ENCODE data around the gene BMPR2. TPM values are rescaled to one million over a fixed set of nuclear protein-coding genes. Genes with fewer than 3 reads are reported as not detected.
"Not testable (repeated sequence)": the region's sequence is repeated elsewhere in the genome, so short reads cannot be mapped to it uniquely, and the experiment has no call there.

The BMPR2 gene
- total RNA-seq, 1 donor from 2014 or later: 11.8 TPM

- peaks cover 2% of the 10 kb centered on the region for H3K27me3 Mint-ChIP-seq (ENCODE audit: insufficient read depth, low read depth)
- H3K4me1 Mint-ChIP-seq: peaks cover 2% of the 10 kb centered on the region
These were observed 172.1 kb downstream of the BMPR2 start for GRCh38 chr2:202548240-202548639.

GRCh38 chr2:202551000-202551399 is 174.9 kb downstream of the BMPR2 start:
- peaks cover 12% of the 10 kb centered on the region for H3K36me3 Mint-ChIP-seq
- H3K27me3 ChIP-seq; H3K4me2 ChIP-seq; H3K9me3 ChIP-seq (ENCODE audit: low read depth); H3K9ac ChIP-seq; H3K9me3 Mint-ChIP-seq; H3K4me3 Mint-ChIP-seq; H3K4me3 ChIP-seq; H3K27me3 Mint-ChIP-seq (ENCODE audit: insufficient read depth, low read depth); H3F3A ChIP-seq (ENCODE audit: low read depth); H3K4me1 Mint-ChIP-seq; H3K27ac ChIP-seq; H3K4me1 ChIP-seq; H2AFZ ChIP-seq (replicated peaks); H3K36me3 ChIP-seq; H4K20me1 ChIP-seq (ENCODE audit: low read depth); H3K27ac Mint-ChIP-seq; DNase-seq (ENCODE audit: low spot score); H3K79me2 ChIP-seq (ENCODE audit: low read depth): not testable (repeated sequence)

More at GRCh38 chr2:202548240-202548639, 172.1 kb downstream of the BMPR2 start:
- no peak overlapping the region for H3K4me2 ChIP-seq
- H3K27ac ChIP-seq: no peak overlapping the region
- no peaks in the 10 kb centered on the region for H3K79me2 ChIP-seq (ENCODE audit: low read depth)
- no peaks in the 10 kb centered on the region for H3K27me3 ChIP-seq
- no peak overlapping the region for H3K9ac ChIP-seq
- H3K4me1 ChIP-seq: no peaks in the 10 kb centered on the region
- H3K36me3 ChIP-seq: no peaks in the 10 kb centered on the region
- Mint-ChIP-seq H3K36me3 (peaks cover 7% of the 10 kb centered on the region), H3K4me3 (no peak overlapping the region), H3K27ac (no peak overlapping the region), H3K9me3 (no peaks in the 10 kb centered on the region)
- H4K20me1 ChIP-seq (ENCODE audit: low read depth): no peaks in the 10 kb centered on the region
- TF ChIP-seq EZH2phosphoT487 (IDR thresholded peaks at IDR 0.05) (no peak), EZH2 (IDR thresholded peaks at IDR 0.05) (no peak), CTCF (IDR thresholded peaks at IDR 0.05) (no peak)
- H3K9me3 ChIP-seq (ENCODE audit: low read depth): no peaks in the 10 kb centered on the region
- no peak for DNase-seq (ENCODE audit: low spot score)
- peaks cover 5% of the 10 kb centered on the region for H3F3A ChIP-seq (ENCODE audit: low read depth)
- H3K4me3 ChIP-seq: no peak overlapping the region
- H2AFZ ChIP-seq (replicated peaks): no peak overlapping the region

- H3K27ac ChIP-seq: no peak overlapping the region
- no peaks in the 10 kb centered on the region for H3K4me1 ChIP-seq
- Mint-ChIP-seq H3K9me3 (no peaks in the 10 kb centered on the region), H3K27me3 (ENCODE audit: insufficient read depth, low read depth) (peaks cover 5% of the 10 kb centered on the region), H3K36me3 (peaks cover 17% of the 10 kb centered on the region), H3K4me3 (no peak overlapping the region), H3K27ac (no peak overlapping the region), H3K4me1 (no peaks in the 10 kb centered on the region)
- H3K4me3 ChIP-seq: no peak overlapping the region
- H3K9me3 ChIP-seq (ENCODE audit: low read depth): no peaks in the 10 kb centered on the region
- H2AFZ ChIP-seq (replicated peaks): no peak overlapping the region
- H3K9ac ChIP-seq: no peak overlapping the region
- no peak overlapping the region for H3K4me2 ChIP-seq
- no peak for DNase-seq (ENCODE audit: low spot score)
- H3F3A ChIP-seq (ENCODE audit: low read depth): no peaks in the 10 kb centered on the region
- no peaks in the 10 kb centered on the region for H4K20me1 ChIP-seq (ENCODE audit: low read depth)
- H3K27me3 ChIP-seq: no peaks in the 10 kb centered on the region
- TF ChIP-seq EZH2 (IDR thresholded peaks at IDR 0.05): no peak
- TF ChIP-seq EZH2phosphoT487 (IDR thresholded peaks at IDR 0.05): no peak
- TF ChIP-seq CTCF (IDR thresholded peaks at IDR 0.05): no peak
- no peaks in the 10 kb centered on the region for H3K36me3 ChIP-seq
- H3K79me2 ChIP-seq (ENCODE audit: low read depth): no peaks in the 10 kb centered on the region
These were observed 179.2 kb downstream of the BMPR2 start for GRCh38 chr2:202555356-202555755.

- no peak overlapping the region for H3K4me3 Mint-ChIP-seq
- Histone ChIP-seq H4K20me1 (ENCODE audit: low read depth) (no peaks in the 10 kb centered on the region), H3K4me2 (no peak overlapping the region), H3K9ac (no peak overlapping the region), H3F3A (ENCODE audit: low read depth) (no peaks in the 10 kb centered on the region), H3K27me3 (no peaks in the 10 kb centered on the region), H3K4me3 (no peak overlapping the region), H3K27ac (no peak overlapping the region), H3K36me3 (no peaks in the 10 kb centered on the region), H3K79me2 (ENCODE audit: low read depth) (no peaks in the 10 kb centered on the region), H3K4me1 (no peaks in the 10 kb centered on the region), H3K9me3 (ENCODE audit: low read depth) (no peaks in the 10 kb centered on the region), H2AFZ (replicated peaks) (no peak overlapping the region)
- TF ChIP-seq EZH2phosphoT487 (IDR thresholded peaks at IDR 0.05) (no peak), CTCF (IDR thresholded peaks at IDR 0.05) (no peak), EZH2 (IDR thresholded peaks at IDR 0.05) (no peak)
- no peak for DNase-seq (ENCODE audit: low spot score)
- H3K27ac Mint-ChIP-seq: no peak overlapping the region
- H3K4me1 Mint-ChIP-seq: no peaks in the 10 kb centered on the region
- peaks cover 3% of the 10 kb centered on the region for H3K27me3 Mint-ChIP-seq (ENCODE audit: insufficient read depth, low read depth)
- H3K36me3 Mint-ChIP-seq: peaks cover 12% of the 10 kb centered on the region
- H3K9me3 Mint-ChIP-seq: no peaks in the 10 kb centered on the region
These were observed 184.1 kb downstream of the BMPR2 start for GRCh38 chr2:202560200-202560599.
